HFFc6 (cell line): Measurements from ENCODE around the gene TNS3. TPM values are rescaled to one million over a fixed set of nuclear protein-coding genes. Genes with fewer than 3 reads are reported as not detected.

Source experiments
- DNase-seq: peaks from one replicate; pipeline ENCODE4 v3.0.0-alpha.2; 2018
- H3K27ac Mint-ChIP-seq: 2 replicates; pipeline ENCODE4 v1.8.0; 2020; ENCODE audit warnings: mild to moderate bottlenecking, mixed read lengths
- H3K27me3 Mint-ChIP-seq: 2 replicates; pipeline ENCODE4 v1.8.0; 2021; ENCODE audit warnings: mild to moderate bottlenecking, moderate library complexity, mixed read lengths; ENCODE audit not compliant: insufficient read depth
- H3K36me3 Mint-ChIP-seq: 2 replicates; pipeline ENCODE4 v1.8.0; 2021; ENCODE audit warnings: low read depth, mixed read lengths
- H3K4me1 Mint-ChIP-seq: 2 replicates; pipeline ENCODE4 v1.8.0; 2020; ENCODE audit warnings: low read depth, mixed read lengths
- H3K4me3 Mint-ChIP-seq: 2 replicates; pipeline ENCODE4 v1.8.0; 2020; ENCODE audit warnings: mild to moderate bottlenecking, moderate library complexity, mixed read lengths
- H3K9me3 Mint-ChIP-seq: 2 replicates; pipeline ENCODE4 v1.8.0; 2020; ENCODE audit warnings: mild to moderate bottlenecking, mixed read lengths
- total RNA-seq, 6 experiments: library from RNA; stranded (reverse); fragmentation: NEBNext Ultra II Directional; extraction: Animal tissue kit (Norgen Biotek cat#: 25700); gene quantifications; 2 replicates in 1 of 6; 3 replicates in 5 of 6; pipeline ENCODE4 v1.2.3, GENCODE V29; 2021
- TF ChIP-seq, protein P1 (sequence below): fragments of 200-600 bp; sonication (generic); IDR thresholded peaks from 2 replicates; pipeline ENCODE4 v1.5.0; 2021; ENCODE audit warnings: antibody characterized with exemption, mild to moderate bottlenecking

The TNS3 gene
- total RNA-seq, 6 experiments from 2014 or later = 50.8 to 77.0 (median 67.8) TPM

DNA sequence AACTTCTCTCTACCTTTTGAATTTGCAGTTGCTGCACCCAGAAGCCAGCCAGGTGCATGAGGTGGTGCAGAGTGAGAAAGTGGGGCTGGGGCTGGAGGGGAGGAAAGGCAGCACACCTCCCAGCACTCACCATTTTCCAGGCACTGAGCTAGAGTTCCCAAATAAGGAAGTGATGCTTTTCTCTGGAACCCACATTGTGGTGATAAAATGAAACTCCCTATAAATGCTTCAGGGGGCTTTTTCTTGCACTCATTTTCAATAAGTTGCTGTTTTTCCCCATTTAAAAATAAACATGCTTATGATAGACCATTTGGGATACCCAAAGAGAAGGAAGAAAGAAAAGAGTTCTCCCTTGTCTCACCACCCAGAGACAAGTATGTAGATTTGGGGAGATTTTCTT lies 42.8 kb upstream of the TNS3 start:
- Mint-ChIP-seq H3K9me3 (no peaks in the 10 kb centered on the region), H3K4me3 (no peak overlapping the region), H3K27ac (no peak overlapping the region), H3K36me3 (no peaks in the 10 kb centered on the region), H3K27me3 (peaks cover 2% of the 10 kb centered on the region; the same call in 1 of the 2 replicates), H3K4me1 (peaks cover 30% of the 10 kb centered on the region)
- TF ChIP-seq, protein P1, sequence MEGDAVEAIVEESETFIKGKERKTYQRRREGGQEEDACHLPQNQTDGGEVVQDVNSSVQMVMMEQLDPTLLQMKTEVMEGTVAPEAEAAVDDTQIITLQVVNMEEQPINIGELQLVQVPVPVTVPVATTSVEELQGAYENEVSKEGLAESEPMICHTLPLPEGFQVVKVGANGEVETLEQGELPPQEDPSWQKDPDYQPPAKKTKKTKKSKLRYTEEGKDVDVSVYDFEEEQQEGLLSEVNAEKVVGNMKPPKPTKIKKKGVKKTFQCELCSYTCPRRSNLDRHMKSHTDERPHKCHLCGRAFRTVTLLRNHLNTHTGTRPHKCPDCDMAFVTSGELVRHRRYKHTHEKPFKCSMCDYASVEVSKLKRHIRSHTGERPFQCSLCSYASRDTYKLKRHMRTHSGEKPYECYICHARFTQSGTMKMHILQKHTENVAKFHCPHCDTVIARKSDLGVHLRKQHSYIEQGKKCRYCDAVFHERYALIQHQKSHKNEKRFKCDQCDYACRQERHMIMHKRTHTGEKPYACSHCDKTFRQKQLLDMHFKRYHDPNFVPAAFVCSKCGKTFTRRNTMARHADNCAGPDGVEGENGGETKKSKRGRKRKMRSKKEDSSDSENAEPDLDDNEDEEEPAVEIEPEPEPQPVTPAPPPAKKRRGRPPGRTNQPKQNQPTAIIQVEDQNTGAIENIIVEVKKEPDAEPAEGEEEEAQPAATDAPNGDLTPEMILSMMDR = no peak
- DNase-seq = no peak

DNA sequence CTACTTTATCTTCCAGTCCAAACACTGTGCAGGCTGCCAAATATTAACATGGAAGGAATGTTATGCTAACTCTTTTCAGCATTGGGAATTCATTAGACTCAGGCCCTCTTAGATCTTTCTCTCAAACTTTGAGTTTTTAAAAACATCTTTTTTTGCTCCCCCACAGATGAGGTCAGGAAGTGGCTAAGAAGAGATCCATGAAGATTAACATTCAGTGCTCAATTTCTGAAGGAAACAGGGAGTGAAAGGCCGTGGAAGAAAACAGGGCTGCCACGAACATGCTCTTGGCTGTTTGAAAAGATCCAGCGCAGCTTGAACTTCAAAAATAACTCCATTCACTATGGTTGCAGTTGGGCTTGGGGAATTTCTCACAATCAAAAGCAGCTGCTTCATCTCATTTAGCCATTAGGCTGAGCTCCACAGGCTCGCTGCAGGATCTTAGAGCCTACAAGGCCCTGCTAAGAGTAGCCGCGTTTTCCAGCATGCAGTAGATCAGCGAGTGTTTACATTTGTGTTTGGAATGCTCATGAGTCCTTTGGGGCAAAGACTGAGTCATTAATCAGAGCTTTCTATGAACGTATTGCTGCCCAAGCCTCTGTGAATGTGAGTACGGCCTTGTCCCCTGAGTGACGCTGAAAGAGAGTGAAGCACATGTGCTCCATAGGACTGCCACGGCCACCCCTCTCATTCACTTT lies 41.2 kb upstream of the TNS3 start:
- peak overlapping the region; percentile 71 for H3K4me3 Mint-ChIP-seq
- H3K27ac Mint-ChIP-seq = peak overlapping the region; percentile 95
- H3K27me3 Mint-ChIP-seq = peaks cover 2% of the 10 kb centered on the region; the same call in 1 of the 2 replicates
- TF ChIP-seq, protein P1 = no peak
- H3K36me3 Mint-ChIP-seq = no peaks in the 10 kb centered on the region
- peak; percentile 87 for DNase-seq
- H3K9me3 Mint-ChIP-seq = no peaks in the 10 kb centered on the region
- peaks cover 30% of the 10 kb centered on the region for H3K4me1 Mint-ChIP-seq

DNA sequence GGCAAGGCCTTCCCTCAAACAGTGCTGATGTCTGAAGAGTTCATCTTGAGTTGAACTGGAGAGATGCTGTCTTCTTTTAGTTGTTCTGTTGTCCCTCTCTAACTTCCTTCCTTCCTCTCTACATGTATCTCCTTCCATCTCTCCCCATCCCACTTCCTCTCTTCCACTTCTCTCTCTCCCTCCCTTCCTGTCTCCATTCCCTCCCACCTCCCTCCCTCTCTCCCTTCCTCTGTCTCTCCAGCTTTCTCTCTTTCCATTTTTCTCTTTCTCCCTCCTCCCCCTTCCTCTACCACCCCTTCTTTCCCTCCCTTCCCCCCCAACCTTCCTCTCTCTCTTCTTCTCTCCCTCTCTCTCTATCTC lies 40.7 kb upstream of the TNS3 start:
- Mint-ChIP-seq H3K4me3 (peak overlapping the region; percentile 71; the same call in 1 of the 2 replicates), H3K27me3 (peaks cover 2% of the 10 kb centered on the region; the same call in 1 of the 2 replicates), H3K36me3 (no peaks in the 10 kb centered on the region), H3K27ac (peak overlapping the region; percentile 95), H3K4me1 (peaks cover 30% of the 10 kb centered on the region), H3K9me3 (no peaks in the 10 kb centered on the region)
- no peak for DNase-seq
- TF ChIP-seq, protein P1 = no peak

DNA sequence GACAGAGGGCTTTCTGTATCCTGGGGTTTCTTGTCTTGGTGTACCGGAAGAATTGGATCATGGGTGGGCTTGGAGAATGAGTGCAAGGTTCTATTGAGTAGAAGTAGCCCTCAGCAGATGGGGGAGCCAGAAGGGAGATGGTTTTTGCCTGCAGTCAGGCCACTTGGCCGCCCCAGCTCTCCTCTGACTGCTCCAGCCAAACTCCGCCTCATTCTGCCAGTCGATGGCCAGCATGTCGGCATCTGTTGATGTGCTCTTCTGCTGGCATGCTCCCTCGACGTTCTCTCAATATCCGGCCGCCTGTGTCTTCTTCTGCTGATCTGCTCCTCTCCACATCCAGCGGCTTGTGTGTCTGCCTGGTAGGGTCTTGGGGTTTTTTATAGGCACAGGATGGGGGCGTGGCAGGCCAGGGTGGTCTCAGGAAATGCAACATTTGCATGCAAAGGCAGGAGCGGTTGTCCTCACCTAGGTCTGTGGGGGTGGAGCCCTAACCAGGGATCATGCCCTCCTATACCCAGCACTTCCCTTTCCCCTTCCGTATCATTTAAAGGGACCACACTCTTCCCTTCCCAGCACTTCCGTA lies 40.2 kb upstream of the TNS3 start:
- Mint-ChIP-seq H3K4me1 (peaks cover 30% of the 10 kb centered on the region), H3K36me3 (no peaks in the 10 kb centered on the region), H3K27me3 (no peaks in the 10 kb centered on the region), H3K9me3 (no peaks in the 10 kb centered on the region), H3K27ac (peak overlapping the region; percentile 95), H3K4me3 (peak overlapping the region; percentile 71; the same call in 1 of the 2 replicates)
- DNase-seq = no peak
- TF ChIP-seq, protein P1 = no peak

DNA sequence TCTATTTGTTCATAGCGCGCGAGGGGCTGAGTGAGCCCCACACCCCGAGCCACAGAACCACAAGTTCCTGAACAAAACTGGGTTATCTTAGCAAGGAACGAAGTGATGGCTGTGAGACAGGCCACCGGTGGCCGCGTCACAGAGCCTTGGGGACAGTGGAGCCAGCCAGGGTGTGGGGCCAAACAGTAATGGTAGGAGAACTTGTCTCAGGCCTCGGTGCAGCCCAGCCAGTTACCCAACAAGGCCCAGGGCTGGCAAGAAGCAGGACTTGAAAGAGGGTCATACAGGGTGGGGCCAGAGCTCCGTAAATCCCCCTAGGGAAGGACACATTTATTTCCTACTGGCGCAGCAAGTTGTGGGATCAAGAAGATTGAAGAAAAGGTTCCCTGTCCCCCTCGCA lies 39.4 kb upstream of the TNS3 start:
- TF ChIP-seq, protein P1 = no peak
- Mint-ChIP-seq H3K4me3 (no peak overlapping the region), H3K4me1 (peaks cover 30% of the 10 kb centered on the region), H3K27ac (no peak overlapping the region), H3K36me3 (no peaks in the 10 kb centered on the region), H3K9me3 (no peaks in the 10 kb centered on the region), H3K27me3 (no peaks in the 10 kb centered on the region)
- no peak for DNase-seq
